ENCODE data around the gene SESN1. TPM values are rescaled to one million over a fixed set of nuclear protein-coding genes. Genes with fewer than 3 reads are reported as not detected.

The SESN1 gene
- total RNA-seq, 1 donor from 2014 or later, result 27.1 TPM

GRCh38 chr6:109013656-109014305, 80.9 kb downstream of the SESN1 start:
- Mint-ChIP-seq H3K36me3 (ENCODE audit: unreplicated experiment) (no peaks in the 10 kb centered on the region), H3K4me1 (ENCODE audit: low read depth, unreplicated experiment) (peaks cover 7% of the 10 kb centered on the region), H3K27ac (ENCODE audit: unreplicated experiment) (no peak overlapping the region), H3K4me3 (ENCODE audit: unreplicated experiment) (no peak overlapping the region), H3K27me3 (ENCODE audit: unreplicated experiment) (peaks cover 3% of the 10 kb centered on the region), H3K9me3 (ENCODE audit: unreplicated experiment) (peaks cover 8% of the 10 kb centered on the region)
- DNase-seq, result no peak
- TF ChIP-seq, protein P1, sequence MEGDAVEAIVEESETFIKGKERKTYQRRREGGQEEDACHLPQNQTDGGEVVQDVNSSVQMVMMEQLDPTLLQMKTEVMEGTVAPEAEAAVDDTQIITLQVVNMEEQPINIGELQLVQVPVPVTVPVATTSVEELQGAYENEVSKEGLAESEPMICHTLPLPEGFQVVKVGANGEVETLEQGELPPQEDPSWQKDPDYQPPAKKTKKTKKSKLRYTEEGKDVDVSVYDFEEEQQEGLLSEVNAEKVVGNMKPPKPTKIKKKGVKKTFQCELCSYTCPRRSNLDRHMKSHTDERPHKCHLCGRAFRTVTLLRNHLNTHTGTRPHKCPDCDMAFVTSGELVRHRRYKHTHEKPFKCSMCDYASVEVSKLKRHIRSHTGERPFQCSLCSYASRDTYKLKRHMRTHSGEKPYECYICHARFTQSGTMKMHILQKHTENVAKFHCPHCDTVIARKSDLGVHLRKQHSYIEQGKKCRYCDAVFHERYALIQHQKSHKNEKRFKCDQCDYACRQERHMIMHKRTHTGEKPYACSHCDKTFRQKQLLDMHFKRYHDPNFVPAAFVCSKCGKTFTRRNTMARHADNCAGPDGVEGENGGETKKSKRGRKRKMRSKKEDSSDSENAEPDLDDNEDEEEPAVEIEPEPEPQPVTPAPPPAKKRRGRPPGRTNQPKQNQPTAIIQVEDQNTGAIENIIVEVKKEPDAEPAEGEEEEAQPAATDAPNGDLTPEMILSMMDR (IDR thresholded peaks at IDR 0.05; ENCODE audit: partially characterized antibody, unreplicated experiment), result no peak

DNA sequence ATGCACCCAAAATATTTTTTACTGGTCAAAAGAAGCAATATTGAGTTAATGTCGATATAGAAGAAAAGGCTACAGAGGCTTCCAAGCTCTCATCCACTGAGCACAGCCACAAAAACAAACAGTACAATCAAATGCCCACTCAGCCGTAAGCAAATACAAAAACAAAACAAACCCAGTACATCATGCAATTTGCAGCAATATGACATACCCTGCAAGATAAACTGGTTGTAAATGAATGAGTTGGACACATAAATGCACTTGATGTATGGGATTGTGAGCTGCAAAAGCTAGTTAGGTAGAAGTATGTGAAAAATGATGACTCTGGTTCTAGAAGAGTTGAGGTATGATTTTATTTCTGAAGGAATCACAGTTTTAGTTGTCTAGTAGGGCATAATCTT, 83.9 kb downstream of the SESN1 start:
- DNase-seq, result no peak
- Mint-ChIP-seq H3K4me1 (ENCODE audit: low read depth, unreplicated experiment) (peaks cover 8% of the 10 kb centered on the region), H3K4me3 (ENCODE audit: unreplicated experiment) (no peak overlapping the region), H3K27me3 (ENCODE audit: unreplicated experiment) (peaks cover 3% of the 10 kb centered on the region), H3K27ac (ENCODE audit: unreplicated experiment) (no peak overlapping the region), H3K9me3 (ENCODE audit: unreplicated experiment) (peaks cover 8% of the 10 kb centered on the region), H3K36me3 (ENCODE audit: unreplicated experiment) (no peaks in the 10 kb centered on the region)
- TF ChIP-seq, protein P1 (IDR thresholded peaks at IDR 0.05; ENCODE audit: partially characterized antibody, unreplicated experiment), result no peak

- Mint-ChIP-seq H3K4me3 (ENCODE audit: unreplicated experiment) (peak overlapping the region; percentile 81), H3K9me3 (ENCODE audit: unreplicated experiment) (peaks cover 8% of the 10 kb centered on the region), H3K36me3 (ENCODE audit: unreplicated experiment) (no peaks in the 10 kb centered on the region), H3K4me1 (ENCODE audit: low read depth, unreplicated experiment) (peaks cover 3% of the 10 kb centered on the region), H3K27ac (ENCODE audit: unreplicated experiment) (peak overlapping the region; percentile 76), H3K27me3 (ENCODE audit: unreplicated experiment) (peaks cover 3% of the 10 kb centered on the region)
- DNase-seq, result no peak
- TF ChIP-seq, protein P1 (IDR thresholded peaks at IDR 0.05; ENCODE audit: partially characterized antibody, unreplicated experiment), result no peak
Observed at GRCh38 chr6:109009962-109010704, 84.5 kb downstream of the SESN1 start.

DNA sequence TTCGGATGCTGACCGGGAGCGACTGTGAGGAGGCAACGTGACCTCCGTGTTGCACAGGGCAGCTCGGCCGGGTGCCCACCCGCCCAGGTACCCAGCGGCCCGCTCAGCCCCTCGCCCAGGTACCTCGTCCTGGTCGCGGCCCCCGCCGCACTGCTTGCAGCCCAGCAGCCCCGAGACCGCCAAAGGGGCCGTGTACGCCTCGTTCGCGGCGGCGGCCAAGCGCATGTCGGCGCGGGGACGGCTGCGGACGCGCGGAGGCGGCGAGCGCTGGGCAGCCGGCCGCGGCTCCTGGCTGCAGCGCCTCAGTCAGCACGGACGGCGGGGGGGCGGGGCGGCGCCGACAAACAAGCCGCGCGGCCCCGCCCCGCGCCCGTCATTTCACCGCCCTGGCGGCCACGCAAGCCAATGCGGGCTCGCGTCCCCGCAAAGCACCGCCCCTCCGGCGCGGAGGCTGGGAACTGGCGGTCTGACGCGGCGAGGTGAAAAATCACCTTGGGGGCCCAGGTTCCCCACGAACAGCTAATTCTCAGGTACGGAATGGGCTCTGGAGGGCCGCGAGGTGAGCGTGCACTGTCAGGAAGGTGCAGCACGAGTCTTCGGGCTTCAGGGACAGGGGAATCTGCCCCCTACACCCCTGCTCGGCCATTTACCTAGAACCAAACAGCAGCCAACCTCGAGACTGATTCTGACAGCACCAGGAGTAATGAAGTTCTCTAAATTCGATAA, 85.2 kb downstream of the SESN1 start:
- Mint-ChIP-seq H3K27ac (ENCODE audit: unreplicated experiment) (peak overlapping the region; percentile 76), H3K9me3 (ENCODE audit: unreplicated experiment) (peaks cover 6% of the 10 kb centered on the region), H3K27me3 (ENCODE audit: unreplicated experiment) (peaks cover 3% of the 10 kb centered on the region), H3K36me3 (ENCODE audit: unreplicated experiment) (no peaks in the 10 kb centered on the region), H3K4me1 (ENCODE audit: low read depth, unreplicated experiment) (peaks cover 3% of the 10 kb centered on the region), H3K4me3 (ENCODE audit: unreplicated experiment) (peak overlapping the region; percentile 81)
- TF ChIP-seq, protein P1 (IDR thresholded peaks at IDR 0.05; ENCODE audit: partially characterized antibody, unreplicated experiment), result peak; percentile 41
- peak; percentile 97 for DNase-seq
